HuH-7.5 (cell line): ENCODE measurements around the gene RMND1.
"Not testable (repeated sequence)": the region's sequence is repeated elsewhere in the genome, so short reads cannot be mapped to it uniquely, and the experiment has no call there.

Source experiments
- DNase-seq: peaks from one replicate; pipeline ENCODE4 v3.0.0; 2011; ENCODE audit warnings: low spot score

Gene RMND1

GRCh38 chr6:151452750-151453427 lies 963 bp upstream of the RMND1 start:
- no peak for DNase-seq

- DNase-seq: no peak
These were observed 443 bp downstream of the RMND1 start for GRCh38 chr6:151451417-151451949.

GRCh38 chr6:151450928-151451327 lies 998 bp downstream of the RMND1 start:
- DNase-seq: not testable (repeated sequence)

- DNase-seq: no peak
These were observed 3.3 kb downstream of the RMND1 start for GRCh38 chr6:151448623-151449022.

- no peak for DNase-seq
These were observed 4.7 kb downstream of the RMND1 start for GRCh38 chr6:151447237-151447636.

GRCh38 chr6:151445482-151445881 lies 6.4 kb downstream of the RMND1 start:
- DNase-seq: no peak

- DNase-seq: no peak
These were observed 7.9 kb downstream of the RMND1 start for GRCh38 chr6:151443911-151444621.

- no peak for DNase-seq
These were observed 8.5 kb downstream of the RMND1 start for GRCh38 chr6:151443454-151443853.

- DNase-seq: no peak
These were observed 9.6 kb downstream of the RMND1 start for GRCh38 chr6:151442371-151442770.

GRCh38 chr6:151441390-151442166 lies 10.3 kb downstream of the RMND1 start:
- DNase-seq: no peak

GRCh38 chr6:151440930-151441329 lies 11.0 kb downstream of the RMND1 start:
- no peak for DNase-seq

- DNase-seq: no peak
These were observed 11.4 kb downstream of the RMND1 start for GRCh38 chr6:151440498-151440897.

- no peak for DNase-seq
These were observed 14.5 kb downstream of the RMND1 start for GRCh38 chr6:151437401-151437800.

- no peak for DNase-seq
These were observed 15.1 kb downstream of the RMND1 start for GRCh38 chr6:151436802-151437201.

- DNase-seq: no peak
These were observed 15.6 kb downstream of the RMND1 start for GRCh38 chr6:151436300-151436699.

- DNase-seq: no peak
These were observed 17.6 kb downstream of the RMND1 start for GRCh38 chr6:151434369-151434768.

GRCh38 chr6:151432651-151433050 lies 19.3 kb downstream of the RMND1 start:
- DNase-seq: no peak

GRCh38 chr6:151431337-151431736 lies 20.6 kb downstream of the RMND1 start:
- no peak for DNase-seq

- DNase-seq: no peak
These were observed 21.0 kb downstream of the RMND1 start for GRCh38 chr6:151430886-151431285.

GRCh38 chr6:151428093-151428735 lies 23.7 kb downstream of the RMND1 start:
- no peak for DNase-seq

- DNase-seq: no peak
These were observed 26.4 kb downstream of the RMND1 start for GRCh38 chr6:151425561-151425960.

- no peak for DNase-seq
These were observed 28.9 kb downstream of the RMND1 start for GRCh38 chr6:151422981-151423380.
